ENCODE measurements around the gene HGF.

- TF ChIP-seq, protein P1, sequence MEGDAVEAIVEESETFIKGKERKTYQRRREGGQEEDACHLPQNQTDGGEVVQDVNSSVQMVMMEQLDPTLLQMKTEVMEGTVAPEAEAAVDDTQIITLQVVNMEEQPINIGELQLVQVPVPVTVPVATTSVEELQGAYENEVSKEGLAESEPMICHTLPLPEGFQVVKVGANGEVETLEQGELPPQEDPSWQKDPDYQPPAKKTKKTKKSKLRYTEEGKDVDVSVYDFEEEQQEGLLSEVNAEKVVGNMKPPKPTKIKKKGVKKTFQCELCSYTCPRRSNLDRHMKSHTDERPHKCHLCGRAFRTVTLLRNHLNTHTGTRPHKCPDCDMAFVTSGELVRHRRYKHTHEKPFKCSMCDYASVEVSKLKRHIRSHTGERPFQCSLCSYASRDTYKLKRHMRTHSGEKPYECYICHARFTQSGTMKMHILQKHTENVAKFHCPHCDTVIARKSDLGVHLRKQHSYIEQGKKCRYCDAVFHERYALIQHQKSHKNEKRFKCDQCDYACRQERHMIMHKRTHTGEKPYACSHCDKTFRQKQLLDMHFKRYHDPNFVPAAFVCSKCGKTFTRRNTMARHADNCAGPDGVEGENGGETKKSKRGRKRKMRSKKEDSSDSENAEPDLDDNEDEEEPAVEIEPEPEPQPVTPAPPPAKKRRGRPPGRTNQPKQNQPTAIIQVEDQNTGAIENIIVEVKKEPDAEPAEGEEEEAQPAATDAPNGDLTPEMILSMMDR (IDR thresholded peaks at IDR 0.05; ENCODE audit: insufficient read depth, low read length) = no peak
- TF ChIP-seq REST (IDR thresholded peaks at IDR 0.05; ENCODE audit: insufficient replicate concordance, low read depth) (no peak), POLR2AphosphoS5 (IDR thresholded peaks at IDR 0.05; ENCODE audit: low read depth) (no peak), GABPA (IDR thresholded peaks at IDR 0.05; ENCODE audit: low read depth) (no peak), SPI1 (IDR thresholded peaks at IDR 0.05; ENCODE audit: borderline replicate concordance, low read depth) (no peak)
Measured at GRCh38 chr7:81669476-81670105, 100.3 kb downstream of the HGF start.

Data from HL-60 (cell line).